ENCODE measurements around the gene CDK5RAP1. TPM values are rescaled to one million over a fixed set of nuclear protein-coding genes. Genes with fewer than 3 reads are reported as not detected.

CDK5RAP1 gene
- total and polyA plus RNA-seq, 11 donors = 17.6 to 34.9 (median 21.2) TPM

DNA sequence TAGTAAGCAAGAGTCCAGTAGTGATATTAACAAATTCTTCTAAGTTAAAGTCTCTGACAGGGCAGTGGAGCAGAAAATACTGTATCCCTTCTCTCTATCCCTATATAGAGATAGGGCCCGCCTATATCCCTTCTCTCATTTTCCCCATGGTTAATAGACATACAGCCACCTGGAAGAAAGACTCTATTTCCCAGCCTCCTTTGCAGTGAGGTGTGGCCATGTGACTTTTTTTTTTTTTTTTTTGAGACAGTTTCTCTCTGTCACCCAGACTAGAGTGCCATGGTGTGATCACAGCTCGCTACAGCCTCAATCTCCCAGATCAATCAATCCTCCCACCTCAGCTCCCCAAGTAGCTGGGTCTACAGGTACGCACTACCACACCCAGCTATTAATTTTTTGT, 16.7 kb upstream of the CDK5RAP1 start:
- Histone ChIP-seq H3K27me3 (no peaks in the 10 kb centered on the region), H3K36me3 (peaks cover 0 to 41% (median 13%) of the 10 kb centered on the region in 9 donors), H3K4me1 (peaks cover 0 to 63% (median 33%) of the 10 kb centered on the region in 12 donors), H3K27ac (peak overlapping the region in 10 of 12 donors; percentile 47 to 98 (median 90)), H3K9me3 (no peaks in the 10 kb centered on the region), H3K4me3 (no peak overlapping the region)
- DNase-seq (no peak), ATAC-seq (no peak)
- intact Hi-C loops (cut with DNase I) = loop anchor here in 4 of 10 donors (2.0 kb wide), 1 partner anchor 25 kb away; the partner anchor contains the start of gene SNTA1 (in 4 of the 4)
- no peak for TF ChIP-seq POLR2A (IDR thresholded peaks at IDR 0.05)
- no peak for TF ChIP-seq CTCF (IDR thresholded peaks at IDR 0.05)
- 82 to 89% (median 87%) methylated on average over 3 of the region's 3 CpGs for WGBS, 4 donors

GRCh38 chr20:33415948-33416347, 14.6 kb upstream of the CDK5RAP1 start:
- peaks cover 0 to 62% (median 33%) of the 10 kb centered on the region in 9 donors for H3K36me3 ChIP-seq
- H3K4me3 ChIP-seq = no peak overlapping the region
- H3K27me3 ChIP-seq = no peaks in the 10 kb centered on the region
- ATAC-seq = peak; percentile 32 to 48 (median 36)
- DNase-seq = peak in 4 of 5 donors; percentile 37 to 69 (median 58)
- TF ChIP-seq CTCF (IDR thresholded peaks at IDR 0.05) = peak; percentile 29 to 65 (median 52)
- TF ChIP-seq POLR2A (IDR thresholded peaks at IDR 0.05) = no peak
- peak overlapping the region in 6 of 12 donors; percentile 20 to 92 (median 38) for H3K27ac ChIP-seq
- no peaks in the 10 kb centered on the region for H3K9me3 ChIP-seq
- peaks cover 0 to 44% (median 23%) of the 10 kb centered on the region in 12 donors for H3K4me1 ChIP-seq
- WGBS, 4 donors = 31 to 36% (median 33%) methylated on average over 8 of the region's 8 CpGs
- intact Hi-C loops (cut with DNase I) = no loop called here

- H3K36me3 ChIP-seq = peaks cover 0 to 87% (median 63%) of the 10 kb centered on the region in 9 donors
- WGBS, 4 donors = 80 to 87% (median 85%) methylated on average over 7 to 8 of the region's 8 CpGs
- no peak for TF ChIP-seq CTCF (IDR thresholded peaks at IDR 0.05)
- no peak for TF ChIP-seq POLR2A (IDR thresholded peaks at IDR 0.05)
- no peak for ATAC-seq
- peaks cover 0 to 11% (median 3%) of the 10 kb centered on the region in 12 donors for H3K4me1 ChIP-seq
- DNase-seq = no peak
- H3K9me3 ChIP-seq = peaks cover 0 to 2% (median 0%) of the 10 kb centered on the region in 12 donors
- H3K27ac ChIP-seq = no peak overlapping the region
- intact Hi-C loops (cut with DNase I) = no loop called here
- H3K27me3 ChIP-seq = no peaks in the 10 kb centered on the region
- no peak overlapping the region for H3K4me3 ChIP-seq
These were observed 11.1 kb upstream of the CDK5RAP1 start for GRCh38 chr20:33412484-33412838.

DNA sequence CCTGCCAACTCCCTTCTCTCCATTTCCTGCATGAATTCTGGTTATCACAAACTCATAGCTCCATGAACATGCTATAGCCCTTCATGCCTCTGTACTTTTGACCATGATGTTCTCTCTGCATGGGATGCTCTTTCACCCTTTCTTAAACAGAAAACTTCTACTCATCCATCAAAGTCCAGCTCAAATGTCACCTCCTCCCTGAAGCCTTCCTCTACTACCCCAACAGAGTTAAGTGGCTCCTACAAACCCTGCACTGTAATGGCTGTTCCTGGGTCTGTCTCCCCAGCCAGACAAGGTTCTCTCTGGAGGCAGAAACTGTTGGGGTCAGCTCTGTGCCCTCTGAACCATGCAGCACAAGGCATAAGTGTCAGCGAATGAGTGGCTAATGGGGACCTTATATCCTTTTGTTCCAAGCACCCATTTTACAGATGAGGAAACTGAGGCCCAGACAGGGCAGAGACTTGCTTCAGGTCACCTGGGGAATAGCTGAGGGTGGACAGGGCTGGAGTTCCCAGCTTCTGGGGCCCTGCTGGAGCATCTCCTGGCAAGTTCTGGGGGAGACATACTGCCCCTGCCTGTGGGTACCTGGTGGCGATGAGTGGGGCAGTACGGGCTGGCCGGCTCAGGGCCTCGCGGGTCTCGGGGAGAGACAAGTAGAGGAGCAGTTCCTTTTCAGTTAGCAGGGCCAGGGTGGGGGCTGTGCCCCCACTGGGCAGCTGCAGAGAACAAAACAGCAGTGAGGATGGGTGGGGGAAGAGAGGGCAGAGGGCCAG, 10.6 kb upstream of the CDK5RAP1 start:
- H3K9me3 ChIP-seq = peaks cover 0 to 3% (median 0%) of the 10 kb centered on the region in 12 donors
- 92 to 98% (median 94%) methylated on average over 7 of the region's 7 CpGs for WGBS, 4 donors
- intact Hi-C loops (cut with DNase I) = no loop called here
- TF ChIP-seq POLR2A (IDR thresholded peaks at IDR 0.05) (no peak), CTCF (IDR thresholded peaks at IDR 0.05) (no peak)
- peaks cover 0 to 87% (median 68%) of the 10 kb centered on the region in 9 donors for H3K36me3 ChIP-seq
- no peaks in the 10 kb centered on the region for H3K27me3 ChIP-seq
- DNase-seq = no peak
- ATAC-seq = no peak
- H3K4me1 ChIP-seq = peaks cover 0 to 11% (median 3%) of the 10 kb centered on the region in 12 donors
- H3K4me3 ChIP-seq = no peak overlapping the region
- H3K27ac ChIP-seq = no peak overlapping the region

All from heart left ventricle (tissue), 16 donors.